Testis (tissue), 3 donors: ENCODE data around the gene PLB1. TPM values are rescaled to one million over a fixed set of nuclear protein-coding genes. Genes with fewer than 3 reads are reported as not detected.

Source experiments
- DNase-seq: peaks from one replicate; pipeline ENCODE4 v3.0.0-alpha.2; 2019
- H3K27ac ChIP-seq, 2 donors: fragments of 200-600 bp; sonication (generic); one replicate each; pipeline ENCODE4 v1.5.1; 2019
- H3K27me3 ChIP-seq: fragments of 200-600 bp; sonication (generic); one replicate; pipeline ENCODE4 v1.5.1; 2019
- H3K36me3 ChIP-seq: fragments of 200-600 bp; sonication (generic); one replicate; pipeline ENCODE4 v1.5.1; 2017; ENCODE audit warnings: low read depth; ENCODE audit errors: missing control alignments
- H3K4me1 ChIP-seq: fragments of 200-600 bp; sonication (generic); one replicate; pipeline ENCODE4 v1.5.1; 2019
- H3K4me3 ChIP-seq, 2 donors: fragments of 200-600 bp; sonication (generic); one replicate each; pipeline ENCODE4 v1.5.1; 2017 to 2019
- H3K9me3 ChIP-seq: fragments of 200-600 bp; sonication (generic); one replicate; pipeline ENCODE4 v1.5.1; 2017
- POLR2A ChIP-seq: fragments of 450-650 bp; IDR thresholded peaks from one replicate; pipeline ENCODE4 v1.6.1; 2017; ENCODE audit warnings: antibody characterized with exemption, mild to moderate bottlenecking, moderate library complexity
- WGBS, 2 donors: methylation state at CpG; one replicate each; pipeline ENCODE4 v1.1.5; 2018; 5-methylcytosine and 5-hydroxymethylcytosine counted together
- intact Hi-C: fragments of 100-400 bp; cut with DNase I; formaldehyde crosslinking; loops from one replicate; pipeline ENCODE4 v1.15.1; 2023; ENCODE audit warnings: low total_unique reads
- polyA plus RNA-seq: library from polyadenylated mRNA; stranded (reverse); fragments of 350-450 nt; fragmentation: Illumina TruSeq; extraction: RNeasy Lipid Tissue Mini Kit (QIAGEN cat#74804); gene quantifications from one replicate; pipeline ENCODE4 v1.2.3, GENCODE V29; 2014; ENCODE audit warnings: low read depth, low replicate concordance; ENCODE audit not compliant: insufficient read depth
- total RNA-seq, 2 donors: library from RNA; depleted of rRNA; stranded (reverse); fragments of >200 nt; gene quantifications; one replicate each; pipeline ENCODE4 v1.2.3, GENCODE V29; 2016
- TF ChIP-seq, protein P1 (sequence below), 3 experiments: fragments of 450-650 bp in 2 of 3; fragments of 200-600 bp in 1 of 3; sonication (generic) in 1 of 3; IDR thresholded peaks; one replicate each; pipeline ENCODE4 v1.5.1; 2016 to 2019; ENCODE audit warnings: antibody characterized with exemption in 3 of 3, mild to moderate bottlenecking in 2 of 3, moderate library complexity in 1 of 3

PLB1 gene
- total and polyA plus RNA-seq, 3 donors from 2014 or later, result 7.6 to 10.9 (median 10.4) TPM

DNA sequence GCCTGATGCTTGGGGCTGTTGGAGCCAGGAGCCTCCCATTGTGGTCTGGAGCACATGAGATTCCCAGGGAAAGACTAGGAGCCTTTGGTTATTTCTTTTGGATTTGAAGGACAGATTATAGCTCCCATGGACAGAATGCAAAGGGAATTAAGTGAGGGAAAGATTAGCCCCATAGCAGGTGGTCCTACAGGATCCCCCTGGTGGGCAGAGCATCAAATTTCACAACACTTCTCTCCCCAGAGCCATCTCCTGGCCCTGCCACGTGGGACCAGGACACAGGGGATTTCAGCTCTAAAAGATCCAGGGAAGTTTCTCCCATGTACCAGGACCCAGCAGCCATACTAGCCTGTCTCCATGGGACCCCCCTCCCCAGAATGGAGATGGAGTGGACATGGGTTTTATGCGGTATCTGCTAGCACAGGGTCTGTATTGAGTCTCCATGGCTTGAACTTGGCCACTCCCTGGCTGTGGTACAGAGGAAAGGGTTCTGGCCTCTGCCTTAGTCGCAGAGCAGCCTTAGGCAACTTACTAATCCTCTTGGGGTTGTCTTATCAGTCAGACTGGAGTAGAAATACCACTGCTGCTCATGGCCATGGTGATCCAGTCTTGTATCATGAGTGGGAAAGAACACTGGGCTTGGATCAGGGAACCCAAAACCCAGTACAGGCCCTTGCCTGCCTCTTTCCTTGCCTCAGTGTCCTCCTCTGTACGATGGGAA lies 6.8 kb upstream of the PLB1 start:
- Histone ChIP-seq H3K27ac (no peak overlapping the region), H3K4me3 (no peak overlapping the region), H3K36me3 (no peaks in the 10 kb centered on the region), H3K4me1 (no peaks in the 10 kb centered on the region), H3K9me3 (no peaks in the 10 kb centered on the region), H3K27me3 (no peaks in the 10 kb centered on the region)
- DNase-seq, result no peak
- no peak for TF ChIP-seq POLR2A
- TF ChIP-seq, protein P1, sequence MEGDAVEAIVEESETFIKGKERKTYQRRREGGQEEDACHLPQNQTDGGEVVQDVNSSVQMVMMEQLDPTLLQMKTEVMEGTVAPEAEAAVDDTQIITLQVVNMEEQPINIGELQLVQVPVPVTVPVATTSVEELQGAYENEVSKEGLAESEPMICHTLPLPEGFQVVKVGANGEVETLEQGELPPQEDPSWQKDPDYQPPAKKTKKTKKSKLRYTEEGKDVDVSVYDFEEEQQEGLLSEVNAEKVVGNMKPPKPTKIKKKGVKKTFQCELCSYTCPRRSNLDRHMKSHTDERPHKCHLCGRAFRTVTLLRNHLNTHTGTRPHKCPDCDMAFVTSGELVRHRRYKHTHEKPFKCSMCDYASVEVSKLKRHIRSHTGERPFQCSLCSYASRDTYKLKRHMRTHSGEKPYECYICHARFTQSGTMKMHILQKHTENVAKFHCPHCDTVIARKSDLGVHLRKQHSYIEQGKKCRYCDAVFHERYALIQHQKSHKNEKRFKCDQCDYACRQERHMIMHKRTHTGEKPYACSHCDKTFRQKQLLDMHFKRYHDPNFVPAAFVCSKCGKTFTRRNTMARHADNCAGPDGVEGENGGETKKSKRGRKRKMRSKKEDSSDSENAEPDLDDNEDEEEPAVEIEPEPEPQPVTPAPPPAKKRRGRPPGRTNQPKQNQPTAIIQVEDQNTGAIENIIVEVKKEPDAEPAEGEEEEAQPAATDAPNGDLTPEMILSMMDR (IDR thresholded peaks at IDR 0.05), result no peak
- WGBS, 2 donors, result 74 to 85% methylated on average over 4 of the region's 4 CpGs
- intact Hi-C loops, result no loop called here

GRCh38 chr2:28490558-28490957 lies 5.3 kb upstream of the PLB1 start:
- Histone ChIP-seq H3K27ac (no peak overlapping the region), H3K4me3 (no peak overlapping the region), H3K36me3 (no peaks in the 10 kb centered on the region), H3K4me1 (no peaks in the 10 kb centered on the region), H3K9me3 (no peaks in the 10 kb centered on the region), H3K27me3 (no peaks in the 10 kb centered on the region)
- DNase-seq, result no peak
- TF ChIP-seq, protein P1 (IDR thresholded peaks at IDR 0.05), result no peak
- 88 to 92% methylated on average over 7 of the region's 7 CpGs for WGBS, 2 donors
- intact Hi-C loops, result no loop called here

DNA sequence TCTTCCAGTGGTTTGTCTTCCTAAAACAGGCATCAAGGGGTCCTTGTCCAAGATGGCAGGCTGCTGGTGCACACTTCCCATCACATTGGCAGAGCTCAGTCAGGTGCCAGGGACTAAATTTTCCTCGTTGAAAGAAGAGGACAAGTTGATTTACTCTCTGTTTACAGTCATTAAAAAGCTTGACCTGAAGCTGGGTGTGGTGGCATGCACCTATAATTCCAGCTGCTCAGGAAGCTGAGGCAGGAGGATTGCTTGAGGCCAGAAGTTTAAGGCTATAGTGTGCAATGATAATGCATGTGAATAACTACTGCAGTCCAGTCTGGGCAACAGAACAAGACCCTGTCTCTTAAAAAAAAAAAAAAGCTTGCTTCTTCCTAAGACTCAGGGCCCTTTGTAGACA lies 3.6 kb upstream of the PLB1 start:
- 78 to 79% methylated on average over 1 of the region's 1 CpG for WGBS, 2 donors

DNA sequence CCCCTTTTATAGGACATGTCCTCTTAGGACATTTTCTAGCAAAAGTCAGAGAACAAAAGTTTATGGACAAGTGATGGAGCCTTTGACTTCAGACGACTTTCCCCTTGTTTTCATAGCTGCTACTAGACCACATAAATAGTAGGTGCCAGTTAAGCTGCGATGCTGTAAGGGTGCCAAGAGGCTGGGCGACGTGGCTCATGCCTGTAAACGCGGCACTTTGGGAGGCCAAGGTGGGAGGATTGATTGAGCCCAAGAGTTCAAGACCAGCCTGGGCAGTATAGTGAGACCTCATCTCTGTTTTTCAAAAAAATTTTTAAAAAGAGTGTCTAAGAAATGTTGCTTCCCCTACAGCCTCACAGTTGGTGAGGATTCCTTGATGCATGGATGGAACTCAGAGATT lies 2.2 kb upstream of the PLB1 start:
- no peak overlapping the region for H3K27ac ChIP-seq
- TF ChIP-seq, protein P1 (IDR thresholded peaks at IDR 0.05), result no peak
- TF ChIP-seq POLR2A, result no peak
- DNase-seq, result no peak
- intact Hi-C loops, result no loop called here
- no peaks in the 10 kb centered on the region for H3K4me1 ChIP-seq
- no peaks in the 10 kb centered on the region for H3K36me3 ChIP-seq
- no peak overlapping the region for H3K4me3 ChIP-seq
- no peaks in the 10 kb centered on the region for H3K27me3 ChIP-seq
- H3K9me3 ChIP-seq, result no peaks in the 10 kb centered on the region
- 94 to 97% methylated on average over 6 of the region's 6 CpGs for WGBS, 2 donors

More for the DNA sequence above, 3.6 kb upstream of the PLB1 start:
- no peaks in the 10 kb centered on the region for H3K36me3 ChIP-seq
- H3K9me3 ChIP-seq, result no peaks in the 10 kb centered on the region
- TF ChIP-seq POLR2A, result no peak
- TF ChIP-seq, protein P1 (IDR thresholded peaks at IDR 0.05), result no peak
- intact Hi-C loops, result no loop called here
- H3K4me3 ChIP-seq, result no peak overlapping the region
- no peaks in the 10 kb centered on the region for H3K4me1 ChIP-seq
- H3K27me3 ChIP-seq, result no peaks in the 10 kb centered on the region
- H3K27ac ChIP-seq, result no peak overlapping the region
- no peak for DNase-seq

DNA sequence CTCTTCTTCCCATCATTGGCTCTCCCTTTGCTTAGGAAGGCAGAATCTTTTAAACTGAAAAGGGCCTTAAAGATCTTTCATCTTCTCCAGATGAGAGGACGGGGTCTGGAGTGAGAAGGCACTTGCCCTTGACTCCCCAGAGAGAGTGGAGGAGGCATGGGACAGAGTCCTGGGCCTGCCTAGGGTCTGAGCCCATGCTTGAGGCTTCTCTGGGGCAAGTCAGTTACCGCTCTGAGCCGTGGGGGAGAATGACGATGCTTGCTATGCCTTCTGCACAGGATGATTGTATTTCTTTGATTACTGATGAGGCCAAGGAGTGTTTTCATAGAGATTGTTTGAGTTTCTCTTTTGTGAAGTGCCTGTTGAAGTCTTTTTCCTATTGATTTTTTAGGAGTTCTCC lies 921 bp downstream of the PLB1 start:
- no peaks in the 10 kb centered on the region for H3K36me3 ChIP-seq
- H3K4me3 ChIP-seq, result no peak overlapping the region
- no peak overlapping the region for H3K27ac ChIP-seq
- TF ChIP-seq, protein P1 (IDR thresholded peaks at IDR 0.05), result no peak
- no peak for TF ChIP-seq POLR2A
- WGBS, 2 donors, result 59% methylated on average over 4 of the region's 4 CpGs
- no peaks in the 10 kb centered on the region for H3K27me3 ChIP-seq
- no peaks in the 10 kb centered on the region for H3K4me1 ChIP-seq
- intact Hi-C loops, result no loop called here
- H3K9me3 ChIP-seq, result no peaks in the 10 kb centered on the region
- DNase-seq, result no peak
